Stomach (tissue), 9 donors: ENCODE results near the gene SLC4A4. TPM values are rescaled to one million over a fixed set of nuclear protein-coding genes. Genes with fewer than 3 reads are reported as not detected.

Experiments used
- DNase-seq, 2 donors: peaks; one replicate each; pipeline versions ENCODE4 v3.0.0 to v3.0.0-alpha.2; 2013 to 2019
- H3K27ac ChIP-seq, 5 donors: fragments of 200-600 bp in 4 of 5; sonication (generic) in 4 of 5; one replicate each; pipeline ENCODE4 v1.5.1; 2013 to 2019; ENCODE audit warnings: mild to moderate bottlenecking in 1 of 5, moderate library complexity in 1 of 5
- H3K27me3 ChIP-seq, 3 donors: fragments of 200-600 bp; sonication (generic); one replicate each; pipeline ENCODE4 v1.5.1; 2017 to 2019; ENCODE audit warnings: mixed run types in 1 of 3
- H3K36me3 ChIP-seq, 4 donors: fragments of 200-600 bp; sonication (generic); 1 replicate in 3 of 4; 2 replicates in 1 of 4; pipeline ENCODE4 v1.5.1; 2016 to 2019
- H3K4me1 ChIP-seq, 4 donors: fragments of 200-600 bp; sonication (generic); one replicate each; pipeline ENCODE4 v1.5.1; 2016 to 2019
- H3K4me3 ChIP-seq, 4 donors: fragments of 200-600 bp; sonication (generic) in 3 of 4; one replicate each; pipeline ENCODE4 v1.5.1; 2016 to 2019; ENCODE audit warnings: mild to moderate bottlenecking in 1 of 4
- H3K9me3 ChIP-seq, 4 donors: fragments of 200-600 bp; sonication (generic); one replicate each; pipeline ENCODE4 v1.5.1; 2016 to 2019
- CTCF ChIP-seq, 7 experiments: fragments of 450-650 bp in 4 of 7; fragments of 200-600 bp in 3 of 7; sonication (generic) in 3 of 7; IDR thresholded peaks; one replicate each; pipeline ENCODE4 v1.5.1; 2016 to 2019; ENCODE audit warnings: antibody characterized with exemption in 7 of 7, control low read depth in 2 of 7, mild to moderate bottlenecking in 1 of 7
- EP300 ChIP-seq: sonication (generic); formaldehyde crosslinking; IDR thresholded peaks from one replicate; pipeline ENCODE4 v1.6.1; 2017; ENCODE audit warnings: antibody characterized with exemption
- POLR2A ChIP-seq, 4 donors: fragments of 450-650 bp; IDR thresholded peaks; one replicate each; pipeline ENCODE4 v1.6.1; 2016; ENCODE audit warnings: antibody characterized with exemption in 4 of 4, control low read depth in 2 of 4, mild to moderate bottlenecking in 1 of 4, moderate library complexity in 1 of 4
- POLR2AphosphoS5 ChIP-seq, 3 donors: sonication (generic); formaldehyde crosslinking; IDR thresholded peaks; one replicate each; pipeline ENCODE4 v1.6.1; 2016; ENCODE audit warnings: antibody characterized with exemption in 3 of 3
- WGBS, 5 donors: extraction: QIAGEN DNeasy Blood & Tissue Kit in 3 of 5; methylation state at CpG; one replicate each; pipeline versions ENCODE4 v1.1.5 to v1.1.7; 2013 to 2018; 5-methylcytosine and 5-hydroxymethylcytosine counted together
- intact Hi-C: fragments of 100-400 bp; cut with DNase I; formaldehyde crosslinking; loops from one replicate; pipeline ENCODE4 v1.15.1; 2023; ENCODE audit warnings: low total_unique reads
- polyA plus RNA-seq, 3 donors: library from polyadenylated mRNA; stranded (reverse); fragments of 200-250 nt; gene quantifications; one replicate each; pipeline ENCODE4 v1.2.3, GENCODE V29; 2013
- total RNA-seq, 5 donors: library from RNA; depleted of rRNA; stranded (reverse); fragments of >200 nt; gene quantifications; one replicate each; pipeline versions ENCODE4 v1.1.0 to v1.2.3, GENCODE V29; 2014 to 2016
- donor health status: healthy with polysubstance abuse.
- donor health status: Bipolar disorder and iron deficiency.
- donor health status: healthy.

Gene SLC4A4
- total and polyA plus RNA-seq, 8 donors, result 1.8 to 95.3 (median 12.8) TPM

- DNase-seq, result no peak
- WGBS, 5 donors, result 91 to 94% (median 92%) methylated on average over 5 of the region's 5 CpGs
- H3K27me3 ChIP-seq, result no peaks in the 10 kb centered on the region
- intact Hi-C loops, result no loop called here
- H3K27ac ChIP-seq, result no peak overlapping the region
- no peaks in the 10 kb centered on the region for H3K36me3 ChIP-seq
- no peaks in the 10 kb centered on the region for H3K9me3 ChIP-seq
- no peaks in the 10 kb centered on the region for H3K4me1 ChIP-seq
- no peak for TF ChIP-seq POLR2AphosphoS5 (IDR thresholded peaks at IDR 0.05)
- no peak for TF ChIP-seq CTCF (IDR thresholded peaks at IDR 0.05)
- TF ChIP-seq EP300, result no peak
- TF ChIP-seq POLR2A (IDR thresholded peaks at IDR 0.05), result no peak
- H3K4me3 ChIP-seq, result no peak overlapping the region
Observed at GRCh38 chr4:71379126-71379525, 40.3 kb downstream of the SLC4A4 start.

- TF ChIP-seq POLR2AphosphoS5 (IDR thresholded peaks at IDR 0.05) (no peak), CTCF (IDR thresholded peaks at IDR 0.05) (no peak), EP300 (no peak), POLR2A (IDR thresholded peaks at IDR 0.05) (no peak)
- intact Hi-C loops, result no loop called here
- H3K4me3 ChIP-seq, result no peak overlapping the region
- no peak overlapping the region for H3K27ac ChIP-seq
- no peak for DNase-seq
- H3K4me1 ChIP-seq, result no peaks in the 10 kb centered on the region
- H3K9me3 ChIP-seq, result no peaks in the 10 kb centered on the region
- WGBS, 5 donors, result 79 to 95% (median 85%) methylated on average over 3 of the region's 3 CpGs
- H3K36me3 ChIP-seq, result no peaks in the 10 kb centered on the region
- no peaks in the 10 kb centered on the region for H3K27me3 ChIP-seq
Observed at GRCh38 chr4:71380788-71381187, 42.0 kb downstream of the SLC4A4 start.

- 90 to 93% (median 91%) methylated on average over 3 of the region's 3 CpGs for WGBS, 5 donors
- Histone ChIP-seq H3K4me3 (no peak overlapping the region), H3K27ac (no peak overlapping the region)
Observed at GRCh38 chr4:71382125-71382899, 43.5 kb downstream of the SLC4A4 start.

GRCh38 chr4:71382900-71383560, 44.2 kb downstream of the SLC4A4 start:
- H3K4me1 ChIP-seq, result no peaks in the 10 kb centered on the region
- H3K9me3 ChIP-seq, result no peaks in the 10 kb centered on the region
- no peaks in the 10 kb centered on the region for H3K27me3 ChIP-seq
- intact Hi-C loops, result no loop called here
- no peaks in the 10 kb centered on the region for H3K36me3 ChIP-seq
- H3K27ac ChIP-seq, result no peak overlapping the region
- no peak for DNase-seq
- no peak overlapping the region for H3K4me3 ChIP-seq
- 66 to 85% (median 70%) methylated on average over 3 of the region's 3 CpGs for WGBS, 5 donors
- TF ChIP-seq EP300, result no peak
- TF ChIP-seq POLR2AphosphoS5 (IDR thresholded peaks at IDR 0.05), result no peak
- no peak for TF ChIP-seq POLR2A (IDR thresholded peaks at IDR 0.05)
- no peak for TF ChIP-seq CTCF (IDR thresholded peaks at IDR 0.05)

More at GRCh38 chr4:71382125-71382899, 43.5 kb downstream of the SLC4A4 start:
- Histone ChIP-seq H3K27me3 (no peaks in the 10 kb centered on the region), H3K4me1 (no peaks in the 10 kb centered on the region), H3K36me3 (no peaks in the 10 kb centered on the region), H3K9me3 (no peaks in the 10 kb centered on the region)
- intact Hi-C loops, result no loop called here
- DNase-seq, result no peak
- TF ChIP-seq EP300 (no peak), CTCF (IDR thresholded peaks at IDR 0.05) (no peak), POLR2A (IDR thresholded peaks at IDR 0.05) (no peak), POLR2AphosphoS5 (IDR thresholded peaks at IDR 0.05) (no peak)
